WTC11 (cell line): ENCODE measurements around the gene BUD31. TPM values are rescaled to one million over a fixed set of nuclear protein-coding genes. Genes with fewer than 3 reads are reported as not detected.

Experiments used
- ATAC-seq: fragments of 200-7000 bp; cut with Tn5 transposase; 2 replicates; pipeline ENCODE4 v1.10.0; 2021; ENCODE audit warnings: mild to moderate bottlenecking, moderate library complexity
- CTCF ChIA-PET: fragments of 300-600 bp; sonication (Branson Sonifier 250); formaldehyde crosslinking; loops from one replicate; lab custom pipeline; 2021; ENCODE audit warnings: antibody characterized with exemption; lab: Charles Lee
- POLR2A ChIA-PET: fragments of 350-600 bp; sonication (Branson Sonifier 250); formaldehyde crosslinking; loops from one replicate; lab custom pipeline; 2021; ENCODE audit warnings: antibody characterized with exemption; lab: Charles Lee
- DNase-seq: peaks from one replicate; pipeline ENCODE4 v3.0.0; 2021; ENCODE audit warnings: low spot score
- H3K27ac Mint-ChIP-seq: 2 replicates; pipeline ENCODE4 v1.8.0; 2021; ENCODE audit warnings: mixed read lengths
- H3K27me3 Mint-ChIP-seq: 2 replicates; pipeline ENCODE4 v1.8.0; 2021; ENCODE audit warnings: low read depth, mild to moderate bottlenecking, moderate library complexity, mixed read lengths
- H3K36me3 Mint-ChIP-seq: 2 replicates; pipeline ENCODE4 v1.8.0; 2021; ENCODE audit warnings: mixed read lengths
- H3K4me1 Mint-ChIP-seq: 2 replicates; pipeline ENCODE4 v1.8.0; 2022; ENCODE audit warnings: mixed read lengths
- H3K4me3 Mint-ChIP-seq: 2 replicates; pipeline ENCODE4 v1.8.0; 2021; ENCODE audit warnings: mild to moderate bottlenecking, moderate library complexity, mixed read lengths
- H3K9me3 Mint-ChIP-seq: 2 replicates; pipeline ENCODE4 v1.8.0; 2021; ENCODE audit warnings: mixed read lengths
- CBFB ChIP-seq: sonication (generic); formaldehyde crosslinking; IDR thresholded peaks from 2 replicates; pipeline ENCODE4 v1.8.1; 2022; ENCODE audit warnings: mild to moderate bottlenecking, low read depth, missing genetic modification reagents
- CREM ChIP-seq: sonication (generic); formaldehyde crosslinking; IDR thresholded peaks from 2 replicates; pipeline ENCODE4 v1.8.1; 2022; ENCODE audit warnings: mild to moderate bottlenecking, missing genetic modification reagents, moderate library complexity
- CTCF ChIP-seq: fragments of 200-600 bp; IDR thresholded peaks from 2 replicates; pipeline ENCODE4 v1.8.0; 2022; ENCODE audit warnings: antibody characterized with exemption
- EMX1 ChIP-seq: fragments of 250-450 bp; sonication (Bioruptor Pico); IDR thresholded peaks from 2 replicates; pipeline ENCODE4 v1.8.0; 2021; ENCODE audit warnings: mild to moderate bottlenecking
- ERG ChIP-seq: fragments of 250-450 bp; sonication (Bioruptor Pico); IDR thresholded peaks from 2 replicates; pipeline ENCODE4 v1.8.0; 2021; ENCODE audit warnings: mild to moderate bottlenecking
- FOXK1 ChIP-seq: sonication (generic); formaldehyde crosslinking; IDR thresholded peaks from 2 replicates; pipeline ENCODE4 v1.8.0; 2022; ENCODE audit warnings: mild to moderate bottlenecking, moderate library complexity, missing genetic modification reagents
- IRF1 ChIP-seq: sonication (generic); formaldehyde crosslinking; IDR thresholded peaks from 2 replicates; pipeline ENCODE4 v1.8.0; 2023; ENCODE audit warnings: missing genetic modification reagents
- IRF2 ChIP-seq: sonication (generic); formaldehyde crosslinking; IDR thresholded peaks from 2 replicates; pipeline ENCODE4 v1.8.0; 2022; ENCODE audit warnings: low read depth, missing genetic modification reagents, borderline replicate concordance
- JUN ChIP-seq: sonication (generic); formaldehyde crosslinking; IDR thresholded peaks from 2 replicates; pipeline ENCODE4 v1.8.0; 2023; ENCODE audit warnings: mild to moderate bottlenecking, missing genetic modification reagents
- MLX ChIP-seq: sonication (generic); formaldehyde crosslinking; IDR thresholded peaks from 2 replicates; pipeline ENCODE4 v1.8.1; 2023; ENCODE audit warnings: mild to moderate bottlenecking, missing genetic modification reagents, moderate library complexity
- NFATC4 ChIP-seq: fragments of 250-450 bp; sonication (Bioruptor Pico); IDR thresholded peaks from 2 replicates; pipeline ENCODE4 v1.9.0; 2021; ENCODE audit warnings: mild to moderate bottlenecking
- NFYB ChIP-seq: sonication (generic); formaldehyde crosslinking; conservative IDR thresholded peaks from 2 replicates; pipeline ENCODE4 v1.8.0; 2022; ENCODE audit warnings: low read depth, missing genetic modification reagents
- OVOL2 ChIP-seq: fragments of 250-450 bp; sonication (Bioruptor Pico); IDR thresholded peaks from 2 replicates; pipeline ENCODE4 v1.9.0; 2021; ENCODE audit warnings: mild to moderate bottlenecking, borderline replicate concordance
- PRDM15 ChIP-seq: sonication (generic); formaldehyde crosslinking; IDR thresholded peaks from 2 replicates; pipeline ENCODE4 v1.8.0; 2022; ENCODE audit warnings: missing genetic modification reagents
- TEAD4 ChIP-seq: sonication (generic); formaldehyde crosslinking; IDR thresholded peaks from 2 replicates; pipeline ENCODE4 v1.8.0; 2022; ENCODE audit warnings: mild to moderate bottlenecking, missing genetic modification reagents
- TP53 ChIP-seq: sonication (generic); formaldehyde crosslinking; IDR thresholded peaks from 2 replicates; pipeline ENCODE4 v1.8.1; 2023; ENCODE audit warnings: mild to moderate bottlenecking, missing genetic modification reagents
- USF2 ChIP-seq: sonication (generic); formaldehyde crosslinking; IDR thresholded peaks from 2 replicates; pipeline ENCODE4 v1.8.1; 2023; ENCODE audit warnings: mild to moderate bottlenecking, missing genetic modification reagents, moderate library complexity
- ZMAT4 ChIP-seq: fragments of 250-450 bp; sonication (Bioruptor Pico); IDR thresholded peaks from 2 replicates; pipeline ENCODE4 v1.9.0; 2021; ENCODE audit warnings: mild to moderate bottlenecking
- ZNF532 ChIP-seq: fragments of 250-450 bp; sonication (Bioruptor Pico); IDR thresholded peaks from 2 replicates; pipeline ENCODE4 v1.9.0; 2021; ENCODE audit warnings: mild to moderate bottlenecking, borderline replicate concordance
- ZSCAN18 ChIP-seq: fragments of 250-450 bp; sonication (Bioruptor Pico); IDR thresholded peaks from 2 replicates; pipeline ENCODE4 v2.1.2; 2022; ENCODE audit warnings: mild to moderate bottlenecking, moderate library complexity
- total RNA-seq: library from RNA; stranded (reverse); gene quantifications from 3 replicates; pipeline ENCODE4 v1.2.3, GENCODE V29; 2021

Gene BUD31
- total RNA-seq, 1 experiment from 2014 or later: 98.7 TPM

- Mint-ChIP-seq H3K9me3 (no peaks in the 10 kb centered on the region), H3K4me3 (peak overlapping the region; percentile 99), H3K27ac (peak overlapping the region; percentile 76), H3K36me3 (peaks cover 38% of the 10 kb centered on the region), H3K4me1 (peaks cover 18% of the 10 kb centered on the region), H3K27me3 (no peaks in the 10 kb centered on the region)
- DNase-seq (no peak), ATAC-seq (no peak)
- no peak for TF ChIP-seq PRDM15
- TF ChIP-seq CREM: no peak
- TF ChIP-seq MLX: no peak
- TF ChIP-seq FOXK1 (CRISPR knock-in tag): no peak
- TF ChIP-seq IRF1 (CRISPR knock-in tag): no peak
- TF ChIP-seq CTCF: no peak
- TF ChIP-seq ZNF532 (CRISPR knock-in tag): no peak
- no peak for TF ChIP-seq OVOL2 (CRISPR knock-in tag)
- TF ChIP-seq NFATC4 (CRISPR knock-in tag): no peak
- TF ChIP-seq JUN (CRISPR knock-in tag): no peak
- no peak for TF ChIP-seq IRF2
- no peak for TF ChIP-seq NFYB (CRISPR knock-in tag)
- no peak for TF ChIP-seq USF2 (CRISPR knock-in tag)
- no peak for TF ChIP-seq CBFB (CRISPR knock-in tag)
- TF ChIP-seq ZMAT4 (CRISPR knock-in tag): no peak
- no peak for TF ChIP-seq ZSCAN18 (CRISPR knock-in tag)
- no peak for TF ChIP-seq TEAD4
- TF ChIP-seq EMX1 (CRISPR knock-in tag): no peak
- no peak for TF ChIP-seq ERG (CRISPR knock-in tag)
- TF ChIP-seq TP53 (CRISPR knock-in tag): no peak
- POLR2A ChIA-PET: no interaction called here
- CTCF ChIA-PET: interaction anchor here (0.6 to 2.2 kb wide), 3 partner anchors 9 to 193 kb away, joined by 3 to 7 read pairs (median 4); no protein-coding TSS in a partner anchor
Measured at GRCh38 chr7:99406557-99406956, 2.2 kb upstream of the BUD31 start.
